ENCODE measurements around the gene RARG.

RARG gene

DNA sequence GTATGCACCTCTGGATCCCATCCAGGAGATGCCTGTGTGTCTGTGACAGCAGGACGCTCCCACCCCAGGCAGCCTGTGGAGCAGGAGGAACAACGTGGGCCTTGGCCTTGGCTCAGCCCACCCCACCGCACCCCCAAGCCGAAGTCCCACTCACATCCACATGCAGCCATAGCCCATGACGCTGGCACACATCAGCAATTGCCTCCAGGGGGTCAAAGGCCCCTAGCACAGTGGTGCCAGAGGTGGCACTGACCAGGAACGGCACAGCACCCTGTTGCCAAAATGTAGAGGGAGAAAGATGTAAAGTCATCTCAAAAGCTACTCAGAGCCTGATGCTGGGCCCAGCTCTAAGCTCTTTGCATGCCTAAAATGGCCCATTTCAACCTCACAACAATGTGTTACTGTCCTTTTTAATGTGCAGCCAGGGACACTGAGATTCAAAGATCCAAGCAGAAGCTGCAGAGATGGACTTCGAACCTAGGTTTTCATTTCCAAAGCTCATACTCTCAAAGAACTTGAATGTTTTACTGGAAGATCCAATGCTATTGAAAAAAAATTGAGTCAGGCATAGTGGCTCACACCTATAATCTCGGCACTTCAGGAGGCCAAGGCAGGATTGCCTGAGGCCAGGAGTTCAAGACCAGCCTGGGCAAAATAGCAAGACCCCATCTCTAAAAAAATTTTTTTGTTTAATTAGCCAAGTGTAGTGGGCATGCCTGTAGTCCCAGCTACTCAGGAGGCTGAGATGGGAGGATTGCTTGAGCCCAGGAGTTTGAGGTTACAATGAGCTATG lies 70.7 kb downstream of the RARG start:
- intact Hi-C loops (cut with DNase I): no loop called here
- DNase-seq: peak in 2 of 42 donors; percentile 2 to 11

DNA sequence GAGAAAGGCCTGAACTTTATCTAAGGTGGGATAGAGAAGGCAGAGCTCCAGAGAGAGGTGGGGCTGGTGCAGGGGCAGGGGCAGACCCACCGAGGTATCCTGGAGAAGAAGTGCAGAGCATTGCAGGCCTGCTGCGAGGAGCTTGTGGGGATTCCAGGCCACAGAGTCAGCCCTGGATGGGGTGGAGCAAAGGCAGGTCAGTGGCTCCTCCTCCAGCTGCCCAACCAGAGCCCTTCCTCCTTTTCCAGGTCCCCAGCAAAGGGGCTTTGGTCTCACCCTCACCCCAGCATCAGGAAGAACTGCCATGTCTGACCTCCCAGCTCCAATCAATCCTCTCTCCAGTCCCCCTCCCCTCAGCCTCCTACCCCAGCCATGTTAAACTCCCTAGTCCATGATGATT lies 71.3 kb downstream of the RARG start:
- DNase-seq: peak in 1 of 42 donors; percentile 12
- intact Hi-C loops (cut with DNase I): no loop called here

All from head of caudate nucleus (tissue), 42 donors.